Sigmoid colon (tissue), 4 donors: Measurements from ENCODE around the gene CNTNAP5.

Experiments used
- CTCF ChIP-seq, 4 experiments: fragments of 450-650 bp in 3 of 4; fragments of 200-600 bp in 1 of 4; IDR thresholded peaks; one replicate each; pipeline ENCODE4 v1.5.1; 2016 to 2019; ENCODE audit warnings: antibody characterized with exemption in 4 of 4, mild to moderate bottlenecking in 3 of 4, moderate library complexity in 2 of 4
- POLR2A ChIP-seq, 2 donors: fragments of 450-650 bp; IDR thresholded peaks; one replicate each; pipeline ENCODE4 v1.6.1; 2016; ENCODE audit warnings: antibody characterized with exemption in 2 of 2, mild to moderate bottlenecking in 2 of 2, moderate library complexity in 2 of 2
- POLR2AphosphoS5 ChIP-seq, 4 donors: sonication (generic); formaldehyde crosslinking; IDR thresholded peaks; one replicate each; pipeline ENCODE4 v1.6.1; 2017; ENCODE audit warnings: antibody characterized with exemption in 4 of 4

- TF ChIP-seq POLR2A (IDR thresholded peaks at IDR 0.05) (no peak), CTCF (IDR thresholded peaks at IDR 0.05) (no peak), POLR2AphosphoS5 (IDR thresholded peaks at IDR 0.05) (no peak)
Observed at GRCh38 chr2:124269348-124269747, 244.3 kb downstream of the CNTNAP5 start.
